Prostate gland (tissue), 2 donors: ENCODE results near the gene ICA1.

Experiments
- POLR2A ChIP-seq: fragments of 450-650 bp; IDR thresholded peaks from one replicate; pipeline ENCODE4 v1.6.1; 2016; ENCODE audit warnings: antibody characterized with exemption, mild to moderate bottlenecking
- TF ChIP-seq, protein P1 (sequence below), 4 experiments: fragments of 200-600 bp in 2 of 4; fragments of 450-650 bp in 2 of 4; sonication (generic) in 2 of 4; IDR thresholded peaks; 1 replicate in 3 of 4; 2 replicates in 1 of 4; pipeline ENCODE4 v1.5.1; 2016 to 2019; ENCODE audit warnings: antibody characterized with exemption in 4 of 4, mild to moderate bottlenecking in 2 of 4, moderate library complexity in 2 of 4

GRCh38 chr7:8152489-8153192 is 109.3 kb downstream of the ICA1 start:
- TF ChIP-seq, protein P1, sequence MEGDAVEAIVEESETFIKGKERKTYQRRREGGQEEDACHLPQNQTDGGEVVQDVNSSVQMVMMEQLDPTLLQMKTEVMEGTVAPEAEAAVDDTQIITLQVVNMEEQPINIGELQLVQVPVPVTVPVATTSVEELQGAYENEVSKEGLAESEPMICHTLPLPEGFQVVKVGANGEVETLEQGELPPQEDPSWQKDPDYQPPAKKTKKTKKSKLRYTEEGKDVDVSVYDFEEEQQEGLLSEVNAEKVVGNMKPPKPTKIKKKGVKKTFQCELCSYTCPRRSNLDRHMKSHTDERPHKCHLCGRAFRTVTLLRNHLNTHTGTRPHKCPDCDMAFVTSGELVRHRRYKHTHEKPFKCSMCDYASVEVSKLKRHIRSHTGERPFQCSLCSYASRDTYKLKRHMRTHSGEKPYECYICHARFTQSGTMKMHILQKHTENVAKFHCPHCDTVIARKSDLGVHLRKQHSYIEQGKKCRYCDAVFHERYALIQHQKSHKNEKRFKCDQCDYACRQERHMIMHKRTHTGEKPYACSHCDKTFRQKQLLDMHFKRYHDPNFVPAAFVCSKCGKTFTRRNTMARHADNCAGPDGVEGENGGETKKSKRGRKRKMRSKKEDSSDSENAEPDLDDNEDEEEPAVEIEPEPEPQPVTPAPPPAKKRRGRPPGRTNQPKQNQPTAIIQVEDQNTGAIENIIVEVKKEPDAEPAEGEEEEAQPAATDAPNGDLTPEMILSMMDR (IDR thresholded peaks at IDR 0.05): no peak
- no peak for TF ChIP-seq POLR2A
